ENCODE measurements around the gene INPP5J. TPM values are rescaled to one million over a fixed set of nuclear protein-coding genes. Genes with fewer than 3 reads are reported as not detected.

Gene INPP5J
- total RNA-seq, 1 donor from 2014 or later = 0.16 TPM

- ChIA-PET CTCF (interaction anchor here (1.2 kb wide), 1 partner anchor 8 kb away, joined by 4 read pairs; the partner anchor contains the start of gene SELENOM), POLR2A (no interaction called here)
- ATAC-seq (ENCODE audit: low read depth) (no peak), DNase-seq (no peak)
- Mint-ChIP-seq H3K36me3 (ENCODE audit: low read depth) (no peaks in the 10 kb centered on the region), H3K27me3 (no peaks in the 10 kb centered on the region), H3K4me1 (no peaks in the 10 kb centered on the region), H3K9me3 (no peaks in the 10 kb centered on the region), H3K4me3 (no peak overlapping the region), H3K27ac (no peak overlapping the region)
- no peak for TF ChIP-seq CTCF (IDR thresholded peaks at IDR 0.05)
- intact Hi-C loops (cut with micrococcal nuclease) = no loop called here
These were observed 23.4 kb upstream of the INPP5J start for GRCh38 chr22:31099386-31099785.

- Mint-ChIP-seq H3K36me3 (ENCODE audit: low read depth) (no peaks in the 10 kb centered on the region), H3K4me3 (no peak overlapping the region), H3K9me3 (no peaks in the 10 kb centered on the region), H3K4me1 (no peaks in the 10 kb centered on the region), H3K27ac (no peak overlapping the region), H3K27me3 (no peaks in the 10 kb centered on the region)
- TF ChIP-seq CTCF (IDR thresholded peaks at IDR 0.05) = no peak
- ChIA-PET CTCF (interaction anchor here (1.2 kb wide), 1 partner anchor 8 kb away, joined by 4 read pairs; the partner anchor contains the start of gene SELENOM), POLR2A (no interaction called here)
- intact Hi-C loops (cut with micrococcal nuclease) = no loop called here
- DNase-seq (no peak), ATAC-seq (ENCODE audit: low read depth) (no peak)
These were observed 22.7 kb upstream of the INPP5J start for GRCh38 chr22:31099841-31100761.

- ChIA-PET CTCF (no interaction called here), POLR2A (no interaction called here)
- no peak overlapping the region for H3K4me3 Mint-ChIP-seq
These were observed 21.8 kb upstream of the INPP5J start for GRCh38 chr22:31100762-31101525.

GRCh38 chr22:31102441-31103081 lies 20.2 kb upstream of the INPP5J start:
- Mint-ChIP-seq H3K9me3 (no peaks in the 10 kb centered on the region), H3K4me1 (peaks cover 18% of the 10 kb centered on the region), H3K27me3 (no peaks in the 10 kb centered on the region), H3K36me3 (ENCODE audit: low read depth) (no peaks in the 10 kb centered on the region), H3K27ac (no peak overlapping the region), H3K4me3 (no peak overlapping the region)
- intact Hi-C loops (cut with micrococcal nuclease) = no loop called here
- TF ChIP-seq CTCF (IDR thresholded peaks at IDR 0.05) = no peak
- no peak for DNase-seq
- ATAC-seq (ENCODE audit: low read depth) = no peak
- ChIA-PET CTCF (no interaction called here), POLR2A (interaction anchor here (1.3 to 1.6 kb wide), 2 partner anchors 17 to 133 kb away, joined by 3 to 4 read pairs; no protein-coding TSS in a partner anchor)

More at GRCh38 chr22:31100762-31101525, 21.8 kb upstream of the INPP5J start:
- no peak for ATAC-seq (ENCODE audit: low read depth)
- peaks cover 3% of the 10 kb centered on the region for H3K4me1 Mint-ChIP-seq
- no peak for DNase-seq
- intact Hi-C loops (cut with micrococcal nuclease) = no loop called here
- H3K27me3 Mint-ChIP-seq = no peaks in the 10 kb centered on the region
- H3K9me3 Mint-ChIP-seq = no peaks in the 10 kb centered on the region
- no peak for TF ChIP-seq CTCF (IDR thresholded peaks at IDR 0.05)
- no peaks in the 10 kb centered on the region for H3K36me3 Mint-ChIP-seq (ENCODE audit: low read depth)
- H3K27ac Mint-ChIP-seq = no peak overlapping the region

All from activated B cell treated with CpG ODN at 0.5 μM for 24 hours (primary cell).